DMS 273 (cell line): ENCODE data around the gene NBPF3.
"Not testable (repeated sequence)": the region's sequence is repeated elsewhere in the genome, so short reads cannot be mapped to it uniquely, and the experiment has no call there.

Experiments
- DNase-seq: peaks from one replicate; lab custom pipeline; 2025; ENCODE audit not compliant: unreplicated experiment; lab: John Stamatoyannopoulos, UW

The NBPF3 gene, protein sequence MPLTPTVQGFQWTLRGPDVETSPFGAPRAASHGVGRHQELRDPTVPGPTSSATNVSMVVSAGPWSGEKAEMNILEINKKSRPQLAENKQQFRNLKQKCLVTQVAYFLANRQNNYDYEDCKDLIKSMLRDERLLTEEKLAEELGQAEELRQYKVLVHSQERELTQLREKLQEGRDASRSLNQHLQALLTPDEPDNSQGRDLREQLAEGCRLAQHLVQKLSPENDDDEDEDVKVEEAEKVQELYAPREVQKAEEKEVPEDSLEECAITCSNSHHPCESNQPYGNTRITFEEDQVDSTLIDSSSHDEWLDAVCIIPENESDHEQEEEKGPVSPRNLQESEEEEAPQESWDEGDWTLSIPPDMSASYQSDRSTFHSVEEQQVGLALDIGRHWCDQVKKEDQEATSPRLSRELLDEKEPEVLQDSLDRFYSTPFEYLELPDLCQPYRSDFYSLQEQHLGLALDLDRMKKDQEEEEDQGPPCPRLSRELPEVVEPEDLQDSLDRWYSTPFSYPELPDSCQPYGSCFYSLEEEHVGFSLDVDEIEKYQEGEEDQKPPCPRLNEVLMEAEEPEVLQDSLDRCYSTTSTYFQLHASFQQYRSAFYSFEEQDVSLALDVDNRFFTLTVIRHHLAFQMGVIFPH

DNA sequence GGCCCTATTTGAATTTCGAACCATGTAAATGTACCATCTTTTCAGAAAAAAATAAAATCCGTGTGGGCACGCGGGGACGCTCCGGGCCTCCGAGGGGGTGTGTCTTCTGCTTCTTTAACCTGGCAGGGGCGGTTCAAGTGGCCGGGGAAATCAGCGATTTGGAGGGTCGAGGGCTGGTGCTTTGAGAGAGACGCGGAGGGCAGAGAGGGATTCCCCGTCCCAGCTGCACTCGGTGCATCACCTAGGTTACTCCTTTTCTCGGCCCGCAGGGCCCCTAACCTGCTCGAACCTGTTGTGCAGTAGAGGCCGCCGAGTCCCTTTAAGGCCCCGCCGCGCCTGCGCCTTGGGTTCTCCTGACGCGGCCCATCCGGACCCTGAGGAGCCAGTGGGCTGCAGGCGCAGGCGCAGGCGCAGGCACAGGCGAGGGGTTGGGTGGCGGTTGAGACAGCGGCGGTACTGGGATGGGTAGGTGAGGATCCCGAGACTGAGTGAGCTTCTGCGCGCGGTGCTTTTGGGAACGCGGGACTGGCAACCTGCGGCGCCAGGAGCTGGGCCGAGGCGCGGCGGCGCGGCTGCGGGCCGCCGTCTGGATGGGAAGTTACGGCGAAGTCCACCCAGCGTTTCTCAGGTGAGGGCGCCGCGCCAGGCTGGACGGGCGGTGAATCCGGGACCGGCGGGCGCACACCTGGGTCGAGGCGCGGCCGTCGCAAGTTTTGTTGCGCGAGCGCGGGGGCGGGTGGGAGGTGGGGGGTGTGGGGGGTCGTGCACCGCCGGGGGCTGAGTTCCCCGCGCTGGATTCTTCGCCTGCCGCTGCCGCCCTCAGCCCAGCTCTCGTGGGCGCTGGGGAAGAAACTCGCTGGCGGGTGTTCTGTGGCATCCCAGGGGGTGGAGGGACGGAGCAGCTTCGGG, at the start of gene NBPF3:
TSS of gene NBPF3 (plus strand) at position 417 of the 909 bp plus-strand sequence. CDS start 4,950 bp downstream, outside the sequence.
- peak; percentile 96 for DNase-seq

DNA sequence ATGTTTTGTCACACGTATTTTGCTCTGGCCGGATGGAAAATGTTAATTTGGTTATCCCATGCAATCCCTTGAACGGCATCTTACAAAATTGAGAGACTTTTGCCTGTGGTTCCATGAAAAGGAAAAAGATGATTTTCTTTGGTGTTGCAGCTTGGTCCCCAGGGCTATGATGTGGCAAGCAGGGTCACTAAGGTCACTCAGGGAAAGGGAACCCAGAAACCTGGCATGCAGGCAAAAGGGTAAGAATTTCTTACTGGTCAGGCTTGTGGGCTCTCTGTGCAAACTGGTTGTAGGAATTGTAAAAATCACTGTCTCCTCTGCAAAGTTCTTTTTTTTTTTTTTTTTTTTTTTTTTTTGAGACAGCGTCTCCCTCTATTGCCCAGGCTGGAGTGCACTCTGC, 48.4 kb upstream of the NBPF3 start:
- DNase-seq, result no peak

DNA sequence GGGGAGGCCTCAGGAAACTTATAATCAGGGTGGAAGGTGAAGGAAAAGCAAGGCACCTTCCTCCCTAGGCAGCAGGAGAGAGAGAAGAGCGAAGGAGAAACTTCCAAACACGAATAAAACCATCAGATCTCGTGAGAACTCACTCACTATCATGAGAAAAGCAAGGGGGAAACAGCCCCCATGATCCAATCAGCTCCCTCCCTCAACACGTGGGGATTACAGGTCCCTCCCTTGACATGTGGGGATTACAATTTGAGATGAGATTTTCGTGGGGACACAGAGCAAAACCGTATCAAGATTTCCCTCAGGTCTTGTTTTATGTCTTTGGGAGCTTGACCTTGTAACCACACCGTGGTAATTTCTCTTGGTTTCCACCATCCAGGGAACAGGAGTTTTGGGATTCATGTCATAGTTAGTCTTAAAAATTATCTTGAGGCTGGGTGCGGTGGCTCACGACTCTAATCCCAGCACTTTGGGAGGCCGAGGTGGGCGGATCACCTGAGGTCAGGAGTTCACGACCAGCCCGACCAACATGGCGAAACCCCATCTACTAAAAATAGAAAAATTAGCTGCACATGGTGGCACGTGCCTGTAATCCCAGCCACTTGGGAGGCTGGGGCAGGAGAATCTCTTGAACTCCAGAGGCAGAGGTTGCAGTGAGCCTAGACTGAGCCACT, 47.2 kb upstream of the NBPF3 start:
- DNase-seq, result no peak

DNA sequence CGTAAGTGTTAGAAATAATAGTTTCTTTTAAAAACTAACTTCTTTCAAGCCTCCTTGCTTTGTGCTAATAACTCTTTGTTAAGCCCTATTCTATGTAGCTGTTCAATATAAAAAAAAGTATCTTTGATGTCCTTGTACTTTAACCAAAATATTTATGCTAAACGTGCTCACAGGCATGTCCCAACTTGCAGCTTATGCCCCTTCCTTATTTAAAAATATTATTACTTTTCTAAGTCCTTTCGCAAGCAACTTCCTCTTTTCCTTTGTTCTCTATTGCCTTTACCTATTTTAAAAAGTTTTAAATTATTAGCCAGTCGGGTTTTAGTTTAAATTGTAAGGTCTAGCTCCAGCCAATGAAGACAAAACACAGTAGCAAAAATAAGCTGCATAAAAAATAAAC, 43.4 kb upstream of the NBPF3 start:
- DNase-seq, result no peak

DNA sequence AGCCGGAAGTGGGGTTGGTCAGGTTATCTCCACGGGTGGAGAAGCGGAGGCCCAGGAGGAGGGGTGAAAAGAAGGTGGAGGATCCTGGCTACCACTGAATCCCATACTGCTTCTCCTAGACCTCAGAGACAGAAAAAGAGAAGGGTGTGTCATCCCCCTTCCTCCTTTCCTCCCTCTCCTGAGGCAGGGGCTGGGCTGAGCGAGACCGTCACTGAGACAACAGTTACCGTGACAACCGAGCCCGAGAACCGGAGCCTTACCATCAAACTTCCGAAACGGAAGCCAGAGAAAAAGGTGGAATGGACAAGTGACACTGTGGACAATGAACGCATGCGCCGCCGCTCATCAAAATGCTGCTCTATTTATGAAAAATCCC, 42.1 kb upstream of the NBPF3 start:
- peak; percentile 20 for DNase-seq

GRCh38 chr1:21401726-21402346, 38.1 kb upstream of the NBPF3 start:
- not testable (repeated sequence) for DNase-seq

GRCh38 chr1:21406659-21407058, 33.3 kb upstream of the NBPF3 start:
- DNase-seq, result no peak

DNA sequence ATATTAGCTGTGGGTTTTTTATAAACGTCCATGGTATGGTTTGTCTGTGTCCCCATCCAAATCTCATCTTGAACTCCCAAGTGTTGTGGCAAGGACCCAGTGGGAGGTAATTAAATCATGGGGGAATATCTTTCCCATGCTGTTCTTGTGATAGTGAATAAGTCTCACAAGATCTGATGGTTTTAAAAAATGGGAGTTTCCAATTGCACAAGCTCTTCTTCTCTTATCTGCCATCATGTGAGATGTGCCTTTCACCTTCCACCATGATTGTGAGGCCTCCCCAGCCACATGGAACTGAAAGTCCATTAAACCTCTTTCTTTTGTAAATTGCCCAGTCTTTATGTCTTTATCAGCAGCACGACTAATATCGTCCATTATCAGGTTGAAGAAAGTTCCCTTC, 30.0 kb upstream of the NBPF3 start:
- DNase-seq, result not testable (repeated sequence)

GRCh38 chr1:21414015-21414414, 25.9 kb upstream of the NBPF3 start:
- DNase-seq, result no peak

DNA sequence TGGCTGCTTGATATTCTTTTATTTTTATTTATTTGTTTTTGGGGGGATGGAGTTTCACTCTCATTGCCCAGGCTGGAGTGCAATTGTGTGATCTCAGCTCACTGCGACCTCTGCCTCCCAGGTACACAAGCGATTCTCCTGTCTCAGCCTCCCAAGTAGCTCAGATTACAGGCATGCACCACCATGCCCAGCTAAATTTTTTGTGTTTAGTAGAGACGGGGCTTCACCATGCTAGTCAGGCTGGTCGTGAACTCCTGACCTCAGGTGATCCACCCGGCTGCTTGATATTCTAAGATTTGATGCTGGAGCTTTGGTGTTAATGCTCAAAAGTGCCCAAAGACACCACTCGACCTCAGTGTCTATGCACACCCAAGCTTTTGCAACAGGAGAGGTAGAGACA, 19.6 kb upstream of the NBPF3 start:
- not testable (repeated sequence) for DNase-seq

- DNase-seq, result not testable (repeated sequence)
These were observed 18.6 kb upstream of the NBPF3 start for GRCh38 chr1:21421307-21421706.

DNA sequence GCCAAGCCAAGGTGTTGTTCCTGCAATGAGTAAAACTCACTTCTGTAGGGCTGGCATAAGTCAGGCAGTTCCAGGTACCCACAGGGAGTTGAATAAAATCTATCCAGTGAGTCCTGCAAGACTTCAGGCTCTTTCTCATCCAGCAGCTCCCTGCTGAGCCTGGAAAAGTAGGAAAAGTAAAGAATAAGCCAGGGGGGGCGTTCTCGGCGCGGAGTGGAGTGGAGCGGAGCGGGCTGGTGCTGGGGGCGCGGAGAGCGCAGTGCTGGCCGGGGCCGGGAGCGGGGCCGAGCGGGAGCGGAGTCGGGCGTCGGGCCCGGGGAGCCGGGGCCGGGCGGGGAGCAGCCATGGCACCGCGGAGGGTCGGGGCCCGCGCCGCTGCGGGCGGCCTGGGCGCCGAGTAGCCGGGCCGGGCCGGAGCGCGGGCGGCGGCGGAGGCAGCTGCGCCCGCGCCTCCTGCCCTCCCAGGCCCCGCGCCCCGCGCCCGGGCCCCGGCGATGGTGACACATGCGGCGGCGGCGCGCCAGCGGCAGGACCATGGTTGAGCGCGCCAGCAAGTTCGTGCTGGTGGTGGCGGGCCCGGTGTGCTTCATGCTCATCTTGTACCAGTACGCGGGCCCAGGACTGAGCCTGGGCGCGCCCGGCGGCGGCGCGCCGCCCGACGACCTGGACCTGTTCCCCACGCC, 12.0 kb upstream of the NBPF3 start:
- DNase-seq, result peak; percentile 48

- not testable (repeated sequence) for DNase-seq
These were observed 11.4 kb upstream of the NBPF3 start for GRCh38 chr1:21428481-21429073.

GRCh38 chr1:21429210-21429609, 10.7 kb upstream of the NBPF3 start:
- not testable (repeated sequence) for DNase-seq

DNA sequence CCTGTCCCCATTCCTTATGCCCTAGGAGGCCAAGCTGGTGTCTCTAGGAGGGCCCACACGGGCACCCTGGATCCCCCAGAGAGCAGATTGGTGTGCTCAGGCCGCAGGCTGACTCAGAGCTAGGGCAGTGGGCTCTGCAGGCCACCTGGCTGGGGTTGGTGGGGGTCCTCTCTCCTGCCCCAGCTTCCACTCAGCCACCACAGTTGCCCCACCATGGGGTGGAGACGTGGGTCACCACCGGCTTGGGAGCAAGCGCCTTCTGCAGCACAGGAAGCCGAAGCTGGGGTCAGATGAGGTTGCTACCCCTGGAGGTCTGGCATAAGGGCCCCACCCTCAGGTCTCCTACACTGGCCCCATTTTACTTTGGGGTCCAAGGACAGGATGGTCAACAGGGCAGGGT, 9.1 kb upstream of the NBPF3 start:
- DNase-seq, result not testable (repeated sequence)

DNA sequence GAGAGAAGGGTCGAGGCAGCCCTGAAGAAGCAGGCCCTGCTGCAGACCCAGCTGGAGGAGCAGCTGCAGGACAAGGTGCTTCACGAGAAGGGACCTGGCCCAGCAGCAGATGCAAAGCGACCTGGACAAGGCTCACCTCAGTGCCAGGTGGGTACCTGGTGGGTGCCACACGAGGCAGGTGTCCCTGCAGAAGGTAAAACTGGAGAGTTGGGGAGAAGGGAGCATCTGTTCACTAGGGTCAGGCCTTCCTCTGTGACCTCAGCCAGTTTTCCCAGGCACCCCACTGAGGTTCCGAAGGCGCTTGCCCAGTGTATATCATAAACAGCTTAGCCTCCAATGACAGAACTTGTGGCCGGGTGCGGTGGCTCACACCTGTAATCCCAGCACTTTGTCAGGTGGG, 5.5 kb upstream of the NBPF3 start:
- DNase-seq, result no peak

GRCh38 chr1:21435646-21436487, 4.1 kb upstream of the NBPF3 start:
- DNase-seq, result no peak

DNA sequence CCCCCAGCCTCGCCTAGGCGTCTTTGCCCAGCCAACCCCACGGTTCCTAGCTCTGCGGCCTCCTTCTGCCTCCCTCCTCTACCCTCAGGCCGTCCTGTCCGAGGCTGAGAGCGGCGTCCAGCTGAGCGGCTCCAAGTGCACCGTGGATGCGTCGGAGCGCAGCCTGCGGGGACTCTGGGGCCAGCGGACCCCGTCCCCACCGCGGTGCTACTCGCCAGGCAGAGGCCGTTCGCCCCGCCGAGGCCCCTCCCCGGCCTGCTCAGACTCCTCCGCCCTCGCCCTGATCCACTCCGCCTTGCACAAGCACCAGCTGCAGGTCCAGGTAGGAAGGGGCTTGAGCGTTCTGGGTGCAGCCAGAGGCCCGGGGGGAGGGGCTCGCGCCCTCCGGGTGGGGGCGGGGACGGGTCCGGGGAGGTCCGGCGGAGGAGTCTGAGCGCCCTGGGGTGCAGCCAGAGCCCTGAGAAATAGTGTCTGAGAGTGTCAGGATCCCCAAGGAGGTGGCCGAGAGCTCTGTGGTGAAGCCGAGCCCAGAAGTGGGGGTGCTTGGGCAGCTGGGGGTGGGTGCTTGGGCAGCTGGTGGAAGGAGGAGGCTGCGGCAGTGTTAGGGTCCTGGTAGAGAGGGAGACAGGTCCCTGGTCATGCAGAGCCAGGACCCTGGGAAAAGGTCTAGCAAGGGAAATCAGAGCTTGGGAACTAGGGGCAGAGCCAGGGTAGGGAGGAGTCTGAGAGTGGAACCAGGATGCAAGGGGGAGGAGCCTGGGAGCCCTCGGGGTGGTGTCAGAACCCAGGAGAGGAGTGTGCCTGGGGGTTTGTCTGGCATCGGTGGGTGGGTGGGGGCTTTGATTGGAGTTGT, 3.2 kb upstream of the NBPF3 start:
- DNase-seq, result peak; percentile 59
